GM13976 (cell line): Measurements from ENCODE around the gene ARFRP1.

Experiments
- DNase-seq: peaks from one replicate; pipeline ENCODE4 v3.0.0; 2012; ENCODE audit warnings: low spot score
- CTCF ChIP-seq: IDR thresholded peaks from 2 replicates; pipeline ENCODE4 v1.5.1; 2012; ENCODE audit warnings: borderline replicate concordance, mild to moderate bottlenecking; ENCODE audit not compliant: insufficient read depth; ENCODE audit errors: extremely low read depth, missing control alignments, control extremely low read depth
- in situ Hi-C: fragments of 300-500 bp; cut with MboI; formaldehyde crosslinking; loops from one replicate; pipeline ENCODE4 v1.12.0; 2022; ENCODE audit warnings: low sequenced_read_pairs, mixed read lengths, inconsistent platforms; ENCODE audit not compliant: unreplicated experiment

ARFRP1 gene

DNA sequence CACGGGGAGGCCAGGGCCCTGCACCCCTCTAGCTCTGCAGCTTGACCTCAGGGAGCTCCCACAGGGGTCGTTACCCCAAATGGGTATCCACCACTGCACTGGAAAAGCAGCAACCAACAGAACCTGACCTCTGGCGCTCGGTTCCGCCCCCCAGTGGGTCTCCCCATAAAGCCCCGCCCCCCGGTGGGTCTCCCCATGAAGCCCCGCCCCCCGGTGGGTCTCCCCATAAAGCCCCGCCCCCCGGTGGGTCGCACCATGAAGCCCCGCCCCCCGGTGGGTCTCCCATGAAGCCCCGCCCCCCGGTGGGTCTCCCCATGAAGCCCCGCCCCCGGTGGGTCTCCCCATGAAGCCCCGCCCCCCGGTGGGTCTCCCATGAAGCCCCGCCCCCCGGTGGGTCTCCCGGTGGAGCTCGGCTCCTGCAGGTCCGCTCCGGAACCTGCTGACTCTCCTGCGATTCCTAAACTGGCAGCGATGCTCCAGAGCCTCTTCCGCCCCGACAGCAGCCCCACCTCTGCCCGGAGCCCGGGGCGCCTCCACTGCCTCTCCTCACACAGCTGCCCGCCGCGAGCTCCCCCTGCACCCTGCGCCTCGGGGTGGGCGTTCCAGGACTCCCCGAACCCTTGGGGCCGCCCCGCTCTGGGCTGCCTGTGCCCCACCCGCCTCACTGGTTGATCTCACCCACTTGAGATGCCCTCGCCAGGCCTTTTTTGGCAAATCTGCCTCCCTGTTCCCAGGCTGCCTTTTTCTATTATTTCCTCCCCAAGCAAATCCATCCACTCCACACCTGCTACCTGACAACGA is 43.9 kb upstream of the ARFRP1 start:
- no peak for DNase-seq
- in situ Hi-C loops = no loop called here
- no peak for TF ChIP-seq CTCF

GRCh38 chr20:63750807-63751470 is 43.2 kb upstream of the ARFRP1 start:
- TF ChIP-seq CTCF = no peak
- DNase-seq = no peak
- in situ Hi-C loops = no loop called here

DNA sequence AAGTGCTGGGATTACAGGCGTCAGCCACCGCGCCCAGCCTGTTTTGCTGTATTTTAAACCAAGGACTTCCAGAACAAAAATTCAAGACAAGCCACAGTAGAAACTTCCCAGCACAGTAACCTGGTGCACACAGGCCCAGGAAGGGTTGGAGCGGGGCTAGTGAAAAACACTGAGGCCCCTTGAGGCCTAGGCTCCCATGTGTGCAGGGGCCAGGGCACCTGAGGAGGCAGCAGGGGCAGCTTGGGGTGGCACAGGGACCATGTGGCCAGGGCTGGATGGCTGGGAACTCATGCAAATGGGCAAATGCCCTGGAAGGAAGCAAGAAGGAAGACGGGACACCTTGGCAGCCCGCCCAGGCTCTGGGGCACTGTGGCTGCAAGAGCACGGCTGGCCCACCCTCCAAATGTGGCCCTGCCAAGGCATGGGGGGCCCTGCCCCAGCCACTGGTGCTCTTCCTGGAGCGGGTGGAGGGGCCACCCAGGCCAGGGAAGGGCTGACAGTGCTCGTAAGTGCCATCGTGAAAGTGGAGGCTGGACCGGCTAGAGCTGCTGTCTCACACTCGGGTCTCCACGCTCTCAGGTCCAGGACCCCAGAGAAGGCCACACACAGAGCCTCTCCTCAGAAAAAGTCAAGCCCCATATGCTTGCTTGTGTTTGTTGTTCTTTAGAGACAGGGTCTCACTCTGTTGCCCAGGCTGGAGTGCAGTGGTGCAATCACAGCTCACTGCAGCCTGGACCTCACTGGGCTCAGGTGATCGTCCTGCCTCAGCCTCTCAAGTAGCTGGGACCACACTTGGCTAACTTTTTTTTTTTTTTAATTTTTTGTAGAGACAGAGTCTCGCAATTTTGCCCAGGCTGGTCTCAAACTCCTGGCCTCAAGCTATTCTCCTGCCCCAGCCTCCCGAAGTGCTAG is 42.1 kb upstream of the ARFRP1 start:
- DNase-seq = no peak
- in situ Hi-C loops = no loop called here
- no peak for TF ChIP-seq CTCF

GRCh38 chr20:63748934-63749270 is 41.1 kb upstream of the ARFRP1 start:
- in situ Hi-C loops = no loop called here
- TF ChIP-seq CTCF = no peak
- no peak for DNase-seq

- in situ Hi-C loops = no loop called here
- no peak for DNase-seq
- TF ChIP-seq CTCF = no peak
These were observed 40.5 kb upstream of the ARFRP1 start for GRCh38 chr20:63748070-63748933.
